ENCODE results near the gene AP1B1. TPM values are rescaled to one million over a fixed set of nuclear protein-coding genes. Genes with fewer than 3 reads are reported as not detected.

AP1B1 gene
- total RNA-seq, 1 experiment from 2014 or later: 101 TPM

DNA sequence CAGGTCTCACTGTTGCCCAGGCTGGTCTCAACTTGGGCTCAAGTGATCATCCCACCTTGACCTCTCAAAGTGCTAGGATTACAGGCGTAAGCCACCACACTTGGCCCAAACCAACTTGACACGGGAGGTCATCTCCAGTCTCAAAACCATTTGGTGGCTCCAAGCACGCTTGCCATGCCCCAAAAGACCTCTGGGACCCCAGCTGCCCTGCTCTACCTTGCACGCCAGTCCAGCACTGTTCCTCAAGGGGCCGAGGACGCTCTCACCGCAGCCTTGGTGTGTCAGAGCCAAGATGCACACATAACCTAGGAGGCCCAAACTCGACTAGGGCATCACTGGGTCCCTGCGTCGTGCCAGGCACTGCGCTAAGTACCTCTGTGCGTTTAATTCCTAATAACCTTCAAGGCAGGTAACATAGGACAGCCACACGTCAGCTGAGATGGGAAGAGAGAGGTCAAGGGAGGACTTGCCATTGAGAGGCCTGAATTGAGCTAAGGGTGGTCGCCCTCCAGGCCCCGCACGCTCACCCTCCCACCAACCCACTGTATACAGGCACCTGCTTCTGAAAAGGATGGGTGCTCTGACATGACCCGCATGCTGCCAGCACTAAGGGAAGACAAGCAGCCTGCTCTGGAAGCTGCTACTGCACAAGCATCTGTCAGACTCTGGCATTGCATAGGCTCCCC lies 86.5 kb downstream of the AP1B1 start:
- no TSS peak for BruUV-seq (replicated peaks)
- peak in 1 of 2 experiments; percentile 34 for DNase-seq
- Histone ChIP-seq H3K36me3 (ENCODE audit: control insufficient read depth, insufficient read depth, low read length) (no peaks in the 10 kb centered on the region; the same call in none of the 2 replicates), H3K4me1 (no peaks in the 10 kb centered on the region), H3K4me3 (ENCODE audit: low read depth, low read length) (no peak overlapping the region), H3K9me3 (no peaks in the 10 kb centered on the region), H3K27me3 (replicated peaks; ENCODE audit: control insufficient read depth, insufficient read depth, low read length) (no peaks in the 10 kb centered on the region)
- Mint-ChIP-seq H3K27ac (ENCODE audit: unreplicated experiment) (no peak overlapping the region), H3K4me1 (ENCODE audit: low read depth, unreplicated experiment) (no peaks in the 10 kb centered on the region), H3K9me3 (ENCODE audit: unreplicated experiment) (no peaks in the 10 kb centered on the region), H3K36me3 (ENCODE audit: insufficient read depth, unreplicated experiment) (peaks cover 66% of the 10 kb centered on the region), H3K27me3 (ENCODE audit: insufficient read depth, unreplicated experiment) (no peaks in the 10 kb centered on the region), H3K4me3 (ENCODE audit: unreplicated experiment) (no peak overlapping the region)
- intact Hi-C loops (cut with micrococcal nuclease; ENCODE audit: unreplicated experiment): loop anchor here (10.0 kb wide), 1 partner anchor 223 kb away; no protein-coding TSS in a partner anchor
- TF ChIP-seq, protein P1, sequence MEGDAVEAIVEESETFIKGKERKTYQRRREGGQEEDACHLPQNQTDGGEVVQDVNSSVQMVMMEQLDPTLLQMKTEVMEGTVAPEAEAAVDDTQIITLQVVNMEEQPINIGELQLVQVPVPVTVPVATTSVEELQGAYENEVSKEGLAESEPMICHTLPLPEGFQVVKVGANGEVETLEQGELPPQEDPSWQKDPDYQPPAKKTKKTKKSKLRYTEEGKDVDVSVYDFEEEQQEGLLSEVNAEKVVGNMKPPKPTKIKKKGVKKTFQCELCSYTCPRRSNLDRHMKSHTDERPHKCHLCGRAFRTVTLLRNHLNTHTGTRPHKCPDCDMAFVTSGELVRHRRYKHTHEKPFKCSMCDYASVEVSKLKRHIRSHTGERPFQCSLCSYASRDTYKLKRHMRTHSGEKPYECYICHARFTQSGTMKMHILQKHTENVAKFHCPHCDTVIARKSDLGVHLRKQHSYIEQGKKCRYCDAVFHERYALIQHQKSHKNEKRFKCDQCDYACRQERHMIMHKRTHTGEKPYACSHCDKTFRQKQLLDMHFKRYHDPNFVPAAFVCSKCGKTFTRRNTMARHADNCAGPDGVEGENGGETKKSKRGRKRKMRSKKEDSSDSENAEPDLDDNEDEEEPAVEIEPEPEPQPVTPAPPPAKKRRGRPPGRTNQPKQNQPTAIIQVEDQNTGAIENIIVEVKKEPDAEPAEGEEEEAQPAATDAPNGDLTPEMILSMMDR (IDR thresholded peaks at IDR 0.05; ENCODE audit: insufficient read depth in 1 of 2, low read depth in 1 of 2, low read length in 1 of 2, severe bottlenecking in 1 of 2, unreplicated experiment in 1 of 2): no peak
- POLR2A ChIA-PET: no interaction called here
- CTCF ChIA-PET: interaction anchor here (0.5 to 1.4 kb wide), 2 partner anchors 19 to 76 kb away, joined by 5 read pairs; no protein-coding TSS in a partner anchor

DNA sequence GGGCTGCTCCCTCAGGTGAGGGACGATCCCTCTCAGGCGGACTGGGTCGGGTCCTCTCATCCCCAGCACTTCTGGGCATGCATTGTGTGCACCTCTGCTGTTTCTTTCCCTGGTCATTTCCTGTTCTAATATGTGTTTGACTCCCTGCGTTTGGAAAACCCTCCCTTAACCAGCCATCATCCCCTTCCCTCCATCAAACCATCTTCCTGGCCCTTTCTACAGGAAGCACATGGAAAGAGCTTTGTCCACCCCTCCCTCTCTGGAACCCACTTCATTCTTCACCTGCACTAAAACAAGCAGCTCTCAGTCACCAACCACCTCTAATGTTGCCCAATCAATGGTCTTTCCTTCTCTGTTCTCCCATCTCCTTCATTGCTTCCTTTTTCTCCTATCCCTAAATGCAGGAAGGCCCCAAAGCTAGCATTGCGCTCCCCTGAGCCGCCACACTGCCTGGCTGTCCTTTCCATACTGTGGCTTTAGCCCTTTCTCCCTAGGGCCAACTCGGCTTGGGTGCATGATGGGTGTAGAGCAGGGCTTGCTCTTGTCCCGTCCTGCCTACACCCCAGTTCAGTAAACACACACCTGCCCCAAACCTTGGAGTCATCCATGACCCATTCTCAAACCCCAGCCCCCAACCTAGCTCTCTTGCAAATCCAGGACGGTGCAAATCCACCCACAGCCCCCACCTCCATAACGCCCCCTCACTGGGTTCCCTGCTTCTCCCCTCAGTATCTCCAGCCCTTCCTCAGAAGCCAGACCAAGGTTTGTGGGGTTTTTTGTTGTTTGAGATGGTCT lies 87.4 kb downstream of the AP1B1 start:
- intact Hi-C loops (cut with micrococcal nuclease; ENCODE audit: unreplicated experiment): loop anchor here (10.0 kb wide), 1 partner anchor 224 kb away; no protein-coding TSS in a partner anchor
- Mint-ChIP-seq H3K9me3 (ENCODE audit: unreplicated experiment) (no peaks in the 10 kb centered on the region), H3K27me3 (ENCODE audit: insufficient read depth, unreplicated experiment) (no peaks in the 10 kb centered on the region), H3K36me3 (ENCODE audit: insufficient read depth, unreplicated experiment) (peaks cover 70% of the 10 kb centered on the region), H3K4me3 (ENCODE audit: unreplicated experiment) (no peak overlapping the region), H3K4me1 (ENCODE audit: low read depth, unreplicated experiment) (no peaks in the 10 kb centered on the region), H3K27ac (ENCODE audit: unreplicated experiment) (no peak overlapping the region)
- CTCF ChIA-PET: interaction anchor here (1.4 kb wide), 1 partner anchor 19 kb away, joined by 5 read pairs; no protein-coding TSS in a partner anchor
- Histone ChIP-seq H3K4me1 (no peaks in the 10 kb centered on the region), H3K9me3 (no peaks in the 10 kb centered on the region), H3K27me3 (replicated peaks; ENCODE audit: control insufficient read depth, insufficient read depth, low read length) (no peaks in the 10 kb centered on the region), H3K4me3 (ENCODE audit: low read depth, low read length) (no peak overlapping the region), H3K36me3 (ENCODE audit: control insufficient read depth, insufficient read depth, low read length) (peaks cover 2% of the 10 kb centered on the region)
- no TSS peak for BruUV-seq (replicated peaks)
- TF ChIP-seq, protein P1 (IDR thresholded peaks at IDR 0.05; ENCODE audit: insufficient read depth in 1 of 2, low read depth in 1 of 2, low read length in 1 of 2, severe bottlenecking in 1 of 2, unreplicated experiment in 1 of 2): no peak
- POLR2A ChIA-PET: interaction anchor here (0.5 to 0.7 kb wide), 2 partner anchors 24 to 58 kb away, joined by 3 to 4 read pairs; no protein-coding TSS in a partner anchor
- DNase-seq: no peak

DNA sequence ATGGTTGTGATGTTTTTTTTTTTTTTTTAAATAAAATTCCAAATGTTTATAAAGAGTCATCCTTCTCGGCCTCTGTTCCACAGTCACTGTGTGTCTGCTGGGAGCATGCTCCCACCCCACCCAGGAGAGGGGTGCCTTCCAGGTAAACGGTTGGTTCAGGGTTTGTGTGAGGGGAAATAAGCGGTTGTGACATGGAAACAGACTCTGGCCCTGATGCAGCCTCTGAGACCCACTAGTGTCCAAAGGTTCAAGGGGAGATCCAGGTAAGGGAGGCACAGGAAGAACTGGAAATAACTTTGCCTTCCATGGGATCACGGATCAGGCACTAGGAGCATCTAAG lies 87.9 kb downstream of the AP1B1 start:
- Histone ChIP-seq H3K27me3 (replicated peaks; ENCODE audit: control insufficient read depth, insufficient read depth, low read length) (no peaks in the 10 kb centered on the region), H3K36me3 (ENCODE audit: control insufficient read depth, insufficient read depth, low read length) (peaks cover 2% of the 10 kb centered on the region), H3K4me3 (ENCODE audit: low read depth, low read length) (no peak overlapping the region), H3K4me1 (no peaks in the 10 kb centered on the region), H3K9me3 (no peaks in the 10 kb centered on the region)
- Mint-ChIP-seq H3K9me3 (ENCODE audit: unreplicated experiment) (no peaks in the 10 kb centered on the region), H3K4me1 (ENCODE audit: low read depth, unreplicated experiment) (no peaks in the 10 kb centered on the region), H3K4me3 (ENCODE audit: unreplicated experiment) (no peak overlapping the region), H3K27me3 (ENCODE audit: insufficient read depth, unreplicated experiment) (no peaks in the 10 kb centered on the region), H3K36me3 (ENCODE audit: insufficient read depth, unreplicated experiment) (peaks cover 72% of the 10 kb centered on the region), H3K27ac (ENCODE audit: unreplicated experiment) (no peak overlapping the region)
- CTCF ChIA-PET: no interaction called here
- TF ChIP-seq, protein P1 (IDR thresholded peaks at IDR 0.05; ENCODE audit: insufficient read depth in 1 of 2, low read depth in 1 of 2, low read length in 1 of 2, severe bottlenecking in 1 of 2, unreplicated experiment in 1 of 2): no peak
- intact Hi-C loops (cut with micrococcal nuclease; ENCODE audit: unreplicated experiment): loop anchor here (10.0 kb wide), 1 partner anchor 224 kb away; no protein-coding TSS in a partner anchor
- peak in 1 of 2 experiments; percentile 28 for DNase-seq
- no TSS peak for BruUV-seq (replicated peaks)
- POLR2A ChIA-PET: no interaction called here
